Measurements from ENCODE around the gene BTG2.

The BTG2 gene

DNA sequence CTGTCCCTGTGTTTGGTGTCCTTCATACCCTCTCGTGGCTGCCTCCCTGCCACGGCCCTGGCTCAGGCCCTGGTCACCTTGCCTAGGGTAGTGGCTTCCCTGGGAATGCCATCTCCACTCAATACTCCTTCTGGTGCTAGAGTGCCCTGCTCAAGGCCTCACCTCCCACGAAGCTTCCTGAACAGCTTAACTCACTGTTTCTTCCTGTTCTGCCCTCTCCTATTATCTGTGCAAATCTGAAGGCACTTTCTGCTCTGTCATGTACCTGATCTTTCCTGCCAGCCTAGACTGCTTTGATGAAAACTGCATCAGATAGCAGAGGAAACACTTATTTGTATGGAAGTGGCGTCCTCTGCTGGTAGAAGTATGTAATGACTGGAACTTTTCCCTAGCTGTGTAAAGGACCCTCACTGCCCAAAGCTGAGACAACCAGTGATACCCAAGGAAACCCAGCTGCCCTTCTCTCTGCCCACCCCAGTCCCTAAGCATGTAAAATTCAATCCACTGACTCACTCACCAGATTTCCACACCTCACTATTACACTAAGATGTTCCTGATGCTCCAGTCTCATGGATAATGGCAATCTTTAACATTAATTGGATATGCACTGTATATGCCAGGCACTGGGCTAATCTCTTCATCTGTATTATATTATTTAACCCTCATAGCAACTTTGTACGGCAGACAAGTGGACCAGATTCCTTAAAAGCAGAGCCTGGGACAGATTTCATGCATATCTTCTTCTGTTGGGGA is 36.2 kb upstream of the BTG2 start:
- no peak overlapping the region for H3K4me3 ChIP-seq
- no peak for DNase-seq (ENCODE audit: low spot score)
- TF ChIP-seq, protein P1, sequence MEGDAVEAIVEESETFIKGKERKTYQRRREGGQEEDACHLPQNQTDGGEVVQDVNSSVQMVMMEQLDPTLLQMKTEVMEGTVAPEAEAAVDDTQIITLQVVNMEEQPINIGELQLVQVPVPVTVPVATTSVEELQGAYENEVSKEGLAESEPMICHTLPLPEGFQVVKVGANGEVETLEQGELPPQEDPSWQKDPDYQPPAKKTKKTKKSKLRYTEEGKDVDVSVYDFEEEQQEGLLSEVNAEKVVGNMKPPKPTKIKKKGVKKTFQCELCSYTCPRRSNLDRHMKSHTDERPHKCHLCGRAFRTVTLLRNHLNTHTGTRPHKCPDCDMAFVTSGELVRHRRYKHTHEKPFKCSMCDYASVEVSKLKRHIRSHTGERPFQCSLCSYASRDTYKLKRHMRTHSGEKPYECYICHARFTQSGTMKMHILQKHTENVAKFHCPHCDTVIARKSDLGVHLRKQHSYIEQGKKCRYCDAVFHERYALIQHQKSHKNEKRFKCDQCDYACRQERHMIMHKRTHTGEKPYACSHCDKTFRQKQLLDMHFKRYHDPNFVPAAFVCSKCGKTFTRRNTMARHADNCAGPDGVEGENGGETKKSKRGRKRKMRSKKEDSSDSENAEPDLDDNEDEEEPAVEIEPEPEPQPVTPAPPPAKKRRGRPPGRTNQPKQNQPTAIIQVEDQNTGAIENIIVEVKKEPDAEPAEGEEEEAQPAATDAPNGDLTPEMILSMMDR (IDR thresholded peaks at IDR 0.05), result peak; percentile 89
- H3K27ac ChIP-seq, result peak overlapping the region in 1 of 2 donors; percentile 44

DNA sequence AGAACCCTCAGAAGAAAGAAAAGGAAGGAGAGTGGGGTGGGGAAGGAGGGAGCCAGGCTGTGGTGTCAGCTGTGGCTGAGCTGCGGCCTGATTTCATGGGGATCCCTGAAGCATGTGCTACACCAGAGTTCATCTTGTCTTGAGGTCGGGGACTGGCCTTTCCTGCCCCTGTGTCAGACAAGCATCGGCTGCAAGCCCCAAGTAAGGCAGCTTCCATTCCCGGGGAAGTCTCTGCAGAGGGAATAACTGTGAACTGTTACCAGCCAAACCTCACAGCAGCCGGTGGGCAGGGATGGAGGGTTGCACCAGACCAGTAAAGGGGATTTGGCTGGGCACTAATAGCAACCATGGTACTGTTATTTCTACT is 35.7 kb upstream of the BTG2 start:
- TF ChIP-seq, protein P1 (IDR thresholded peaks at IDR 0.05), result no peak
- Histone ChIP-seq H3K27ac (no peak overlapping the region), H3K4me3 (no peak overlapping the region)
- DNase-seq (ENCODE audit: low spot score), result no peak

DNA sequence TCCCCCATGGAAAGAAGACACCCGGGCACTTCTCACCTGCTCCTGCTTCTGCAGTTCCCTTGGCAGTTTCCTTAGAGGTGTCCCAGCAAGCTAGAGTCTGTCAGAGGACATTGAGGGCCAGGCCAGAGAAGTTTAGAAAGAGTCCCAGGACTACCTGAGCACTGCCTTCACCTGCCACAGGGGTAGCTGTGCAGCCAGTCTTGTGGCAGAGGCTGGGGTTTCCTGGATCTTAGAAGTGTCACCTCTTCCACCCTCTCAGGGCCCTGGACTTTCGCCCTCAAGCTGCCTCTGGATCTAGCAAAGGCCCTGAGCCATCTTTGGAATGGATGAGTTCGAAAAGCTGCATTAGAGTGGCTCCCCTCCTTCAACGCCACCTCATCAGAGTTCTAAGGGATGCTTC is 34.9 kb upstream of the BTG2 start:
- Histone ChIP-seq H3K4me3 (no peak overlapping the region), H3K27ac (no peak overlapping the region)
- TF ChIP-seq, protein P1 (IDR thresholded peaks at IDR 0.05), result no peak
- no peak for DNase-seq (ENCODE audit: low spot score)

DNA sequence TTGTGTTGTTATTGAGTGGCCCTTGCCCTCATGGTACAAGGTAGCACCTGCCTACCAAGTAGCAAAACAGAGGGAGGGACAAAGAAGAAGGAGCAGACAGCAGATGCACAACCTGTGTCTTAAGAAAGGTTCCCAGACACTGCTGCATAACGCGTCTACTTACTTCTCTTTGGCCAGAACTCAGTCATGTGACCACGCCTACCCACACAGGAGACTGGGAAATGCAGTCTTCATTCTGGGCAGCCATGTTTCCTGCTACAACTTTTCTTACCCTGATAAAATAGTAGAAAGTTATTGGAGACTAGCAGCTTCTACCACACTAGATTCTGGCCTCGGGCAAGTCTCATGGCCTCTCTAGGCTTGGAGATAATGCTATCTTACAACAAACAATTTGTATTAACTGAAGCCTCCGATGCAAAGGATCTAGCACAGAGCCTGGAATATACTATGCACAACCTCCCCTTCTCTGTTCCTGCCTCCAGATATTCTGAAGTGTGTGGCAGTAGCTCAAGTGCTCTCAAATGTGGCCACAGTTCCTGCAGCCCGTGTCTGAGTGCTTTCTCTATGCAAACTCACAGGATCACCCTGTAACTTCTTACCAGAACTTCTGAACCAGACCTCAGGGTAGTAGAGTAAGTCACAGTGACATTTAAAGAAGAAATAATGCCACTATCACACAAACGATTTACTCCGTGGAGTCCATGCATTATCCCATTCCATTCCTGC is 34.1 kb upstream of the BTG2 start:
- TF ChIP-seq, protein P1 (IDR thresholded peaks at IDR 0.05), result no peak
- Histone ChIP-seq H3K27ac (no peak overlapping the region), H3K4me3 (no peak overlapping the region)
- no peak for DNase-seq (ENCODE audit: low spot score)

DNA sequence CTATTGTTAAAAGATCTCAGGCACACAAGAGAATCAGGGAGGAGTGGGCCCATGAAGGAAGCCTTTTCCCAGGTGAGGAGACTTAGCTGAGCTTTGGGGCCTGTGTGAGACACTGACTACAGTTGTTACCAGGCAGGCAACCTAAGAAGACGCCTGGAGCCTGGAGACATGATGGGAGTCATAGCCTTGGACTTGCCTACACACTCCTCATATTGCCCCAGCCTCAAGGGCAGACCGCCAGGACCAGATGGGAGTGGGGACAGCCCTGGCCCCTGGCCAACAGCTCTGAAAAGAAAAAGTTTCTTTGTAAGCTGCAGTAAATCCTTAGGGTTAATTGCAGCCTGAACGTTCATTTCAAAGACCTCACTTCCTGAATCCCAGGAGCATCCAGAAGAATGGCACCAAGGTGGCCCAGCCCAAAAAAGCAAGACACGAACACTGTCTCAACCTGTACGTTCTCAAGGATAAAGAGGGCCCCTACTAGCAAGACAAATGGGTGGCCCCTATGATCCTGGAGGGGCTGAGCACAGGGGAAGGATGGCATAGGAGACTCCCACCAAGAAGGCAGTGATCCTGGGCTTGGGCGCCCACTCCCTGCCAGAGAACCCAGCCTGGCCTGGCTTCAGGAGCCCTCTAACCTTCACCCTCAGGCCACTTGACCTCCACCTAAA is 33.2 kb upstream of the BTG2 start:
- H3K4me3 ChIP-seq, result no peak overlapping the region
- no peak overlapping the region for H3K27ac ChIP-seq
- TF ChIP-seq, protein P1 (IDR thresholded peaks at IDR 0.05), result no peak
- DNase-seq (ENCODE audit: low spot score), result peak; percentile 76

DNA sequence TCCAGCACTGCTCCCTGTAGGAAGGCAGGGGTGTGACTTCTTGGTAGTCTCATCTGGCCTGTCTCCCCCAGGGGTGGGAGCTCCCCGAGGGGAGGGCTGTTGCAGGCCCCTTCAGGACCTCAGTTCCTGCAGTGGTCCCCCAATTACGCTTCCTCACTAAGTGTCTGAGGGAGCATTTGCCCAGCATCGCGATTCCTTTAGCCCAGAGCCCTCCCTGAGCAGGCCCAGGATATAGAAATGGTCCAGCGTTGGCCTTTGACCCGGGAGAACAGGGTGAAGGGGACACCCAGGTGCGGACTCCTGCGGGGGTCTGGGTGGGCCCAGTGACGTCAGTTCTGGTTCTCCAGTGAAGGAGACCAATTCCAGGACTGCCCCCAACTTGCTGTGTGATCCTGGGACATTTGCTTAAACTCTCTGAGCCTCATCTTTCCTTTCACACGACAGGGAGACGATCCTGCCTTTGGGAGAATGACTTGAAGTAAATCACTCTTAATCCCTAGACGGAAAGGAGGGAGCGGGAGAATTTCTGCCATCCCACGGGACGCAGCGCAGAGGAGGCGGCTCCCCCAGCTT is 32.6 kb upstream of the BTG2 start:
- Histone ChIP-seq H3K27ac (peak overlapping the region; percentile 74 to 92), H3K4me3 (peak overlapping the region; percentile 65)
- TF ChIP-seq, protein P1 (IDR thresholded peaks at IDR 0.05), result no peak
- DNase-seq (ENCODE audit: low spot score), result no peak

Data from coronary artery (tissue), 2 donors.